T-helper 22 cell (primary cell): ENCODE measurements around the gene IGFBP2.

Source experiments
- DNase-seq: peaks from one replicate; pipeline ENCODE4 v3.0.0-alpha.2; 2020; ENCODE audit warnings: low read depth

IGFBP2 gene

GRCh38 chr2:216683846-216684245 lies 50.6 kb downstream of the IGFBP2 start:
- no peak for DNase-seq

- DNase-seq, result no peak
These were observed 52.2 kb downstream of the IGFBP2 start for GRCh38 chr2:216685327-216685875.

- no peak for DNase-seq
These were observed 53.9 kb downstream of the IGFBP2 start for GRCh38 chr2:216687111-216687510.

- DNase-seq, result no peak
These were observed 54.4 kb downstream of the IGFBP2 start for GRCh38 chr2:216687646-216688045.

GRCh38 chr2:216688731-216689340 lies 55.6 kb downstream of the IGFBP2 start:
- DNase-seq, result no peak

- DNase-seq, result no peak
These were observed 56.2 kb downstream of the IGFBP2 start for GRCh38 chr2:216689397-216689796.

GRCh38 chr2:216690456-216690852 lies 57.2 kb downstream of the IGFBP2 start:
- DNase-seq, result no peak

GRCh38 chr2:216690853-216691741 lies 57.9 kb downstream of the IGFBP2 start:
- DNase-seq, result no peak

- DNase-seq, result no peak
These were observed 59.6 kb downstream of the IGFBP2 start for GRCh38 chr2:216692636-216693413.

- no peak for DNase-seq
These were observed 60.3 kb downstream of the IGFBP2 start for GRCh38 chr2:216693414-216694080.

- DNase-seq, result no peak
These were observed 61.0 kb downstream of the IGFBP2 start for GRCh38 chr2:216694082-216694825.

- DNase-seq, result no peak
These were observed 61.6 kb downstream of the IGFBP2 start for GRCh38 chr2:216694826-216695217.

GRCh38 chr2:216695401-216695821 lies 62.2 kb downstream of the IGFBP2 start, which contains the start of gene IGFBP5:
TSS of gene IGFBP5 (minus strand) at chr2:216695549. CDS start at chr2:216694775, 774 bp downstream.
- DNase-seq, result no peak

- DNase-seq, result no peak
These were observed 63.1 kb downstream of the IGFBP2 start for GRCh38 chr2:216696321-216696720.

GRCh38 chr2:216696751-216697560 lies 63.7 kb downstream of the IGFBP2 start:
- no peak for DNase-seq

- no peak for DNase-seq
These were observed 65.1 kb downstream of the IGFBP2 start for GRCh38 chr2:216698293-216698692.

GRCh38 chr2:216698895-216699294 lies 65.7 kb downstream of the IGFBP2 start:
- no peak for DNase-seq

- no peak for DNase-seq
These were observed 66.9 kb downstream of the IGFBP2 start for GRCh38 chr2:216700088-216700567.

- no peak for DNase-seq
These were observed 67.6 kb downstream of the IGFBP2 start for GRCh38 chr2:216700781-216701180.

- no peak for DNase-seq
These were observed 68.3 kb downstream of the IGFBP2 start for GRCh38 chr2:216701544-216701943.
